Mesothelial cell of epicardium (in vitro differentiated cells): ENCODE measurements around the gene MGMT. TPM values are rescaled to one million over a fixed set of nuclear protein-coding genes. Genes with fewer than 3 reads are reported as not detected.

Experiments
- DNase-seq, 2 experiments: peaks; one replicate each; pipeline ENCODE4 v3.0.0; 2021; ENCODE audit warnings: low spot score in 2 of 2; ENCODE audit not compliant: unreplicated experiment in 2 of 2
- H3K27ac Mint-ChIP-seq: 2 replicates; pipeline ENCODE4 v1.8.0; 2021; ENCODE audit warnings: mixed read lengths
- H3K27me3 Mint-ChIP-seq: 2 replicates; pipeline ENCODE4 v1.8.0; 2021; ENCODE audit warnings: low read depth, mixed read lengths
- H3K36me3 Mint-ChIP-seq: 2 replicates; pipeline ENCODE4 v1.8.0; 2021; ENCODE audit warnings: mixed read lengths
- H3K4me1 Mint-ChIP-seq: 2 replicates; pipeline ENCODE4 v1.8.0; 2021; ENCODE audit warnings: mixed read lengths
- H3K4me3 Mint-ChIP-seq: 2 replicates; pipeline ENCODE4 v1.8.0; 2021; ENCODE audit warnings: mild to moderate bottlenecking, moderate library complexity, mixed read lengths
- H3K9me3 Mint-ChIP-seq: 2 replicates; pipeline ENCODE4 v1.8.0; 2021; ENCODE audit warnings: mixed read lengths
- total RNA-seq: library from RNA; stranded (reverse); gene quantifications from 3 replicates; pipeline ENCODE4 v1.2.1, GENCODE V29; 2021
- TF ChIP-seq, protein P1 (sequence below): fragments of 200-600 bp; sonication (generic); IDR thresholded peaks from one replicate; pipeline ENCODE4 v1.5.0; 2021; ENCODE audit warnings: antibody characterized with exemption; ENCODE audit not compliant: unreplicated experiment

The MGMT gene
- total RNA-seq, 1 donor from 2014 or later: 35.7 TPM

DNA sequence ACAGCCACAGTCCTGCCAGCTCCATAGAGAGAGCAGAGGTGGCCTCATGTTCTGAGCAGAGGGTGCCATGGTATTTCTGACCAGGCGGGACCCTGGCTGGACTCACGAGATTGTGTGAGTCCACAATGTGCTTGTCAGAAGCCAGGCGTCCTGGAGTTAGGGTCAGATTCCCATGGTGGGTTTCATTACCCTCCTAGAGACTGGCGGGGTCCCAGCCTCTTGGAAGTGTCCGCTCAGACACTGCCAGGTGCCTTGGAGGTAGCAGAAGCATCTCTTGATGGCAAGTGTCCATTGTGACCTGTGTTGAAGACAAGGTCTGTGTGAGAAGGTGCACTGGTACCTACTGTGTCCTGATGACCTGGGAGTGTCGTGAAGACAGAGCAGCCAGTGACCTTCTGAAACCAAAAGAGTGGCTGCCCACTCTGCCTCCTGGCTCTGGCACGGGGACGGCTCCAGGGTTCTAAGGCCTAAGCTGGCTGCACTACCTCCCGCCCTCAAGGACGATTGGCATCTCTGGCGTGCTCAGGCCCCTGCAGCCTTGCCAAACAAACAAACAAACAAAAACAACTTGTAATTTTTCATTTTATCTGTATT lies 56.8 kb downstream of the MGMT start:
- H3K4me3 Mint-ChIP-seq: no peak overlapping the region
- peaks cover 14% of the 10 kb centered on the region for H3K36me3 Mint-ChIP-seq

DNA sequence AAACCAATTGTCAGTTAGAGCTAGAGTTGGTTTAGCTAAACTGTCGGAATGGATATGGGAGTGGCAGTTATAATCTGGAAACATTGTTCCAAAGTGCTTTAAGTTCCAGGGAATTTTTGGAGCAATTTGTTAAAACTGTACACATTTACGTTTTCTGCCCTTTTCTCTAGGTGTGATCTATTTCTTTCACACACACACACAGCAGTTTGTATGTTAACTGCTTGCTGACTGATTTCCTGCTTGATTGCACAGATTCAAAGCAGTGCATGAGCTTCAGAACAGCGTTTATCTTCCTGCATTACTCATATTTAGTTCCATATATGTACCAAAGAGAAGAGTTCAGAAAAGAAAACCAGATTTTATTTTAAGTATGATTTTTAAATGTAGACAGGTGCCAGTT lies 57.9 kb downstream of the MGMT start:
- H3K27me3 Mint-ChIP-seq: no peaks in the 10 kb centered on the region
- peaks cover 20% of the 10 kb centered on the region for H3K4me1 Mint-ChIP-seq

More for the DNA sequence above, 56.8 kb downstream of the MGMT start:
- TF ChIP-seq, protein P1, sequence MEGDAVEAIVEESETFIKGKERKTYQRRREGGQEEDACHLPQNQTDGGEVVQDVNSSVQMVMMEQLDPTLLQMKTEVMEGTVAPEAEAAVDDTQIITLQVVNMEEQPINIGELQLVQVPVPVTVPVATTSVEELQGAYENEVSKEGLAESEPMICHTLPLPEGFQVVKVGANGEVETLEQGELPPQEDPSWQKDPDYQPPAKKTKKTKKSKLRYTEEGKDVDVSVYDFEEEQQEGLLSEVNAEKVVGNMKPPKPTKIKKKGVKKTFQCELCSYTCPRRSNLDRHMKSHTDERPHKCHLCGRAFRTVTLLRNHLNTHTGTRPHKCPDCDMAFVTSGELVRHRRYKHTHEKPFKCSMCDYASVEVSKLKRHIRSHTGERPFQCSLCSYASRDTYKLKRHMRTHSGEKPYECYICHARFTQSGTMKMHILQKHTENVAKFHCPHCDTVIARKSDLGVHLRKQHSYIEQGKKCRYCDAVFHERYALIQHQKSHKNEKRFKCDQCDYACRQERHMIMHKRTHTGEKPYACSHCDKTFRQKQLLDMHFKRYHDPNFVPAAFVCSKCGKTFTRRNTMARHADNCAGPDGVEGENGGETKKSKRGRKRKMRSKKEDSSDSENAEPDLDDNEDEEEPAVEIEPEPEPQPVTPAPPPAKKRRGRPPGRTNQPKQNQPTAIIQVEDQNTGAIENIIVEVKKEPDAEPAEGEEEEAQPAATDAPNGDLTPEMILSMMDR: no peak
- no peak overlapping the region for H3K27ac Mint-ChIP-seq
- peaks cover 24% of the 10 kb centered on the region for H3K4me1 Mint-ChIP-seq
- H3K9me3 Mint-ChIP-seq: no peaks in the 10 kb centered on the region
- no peaks in the 10 kb centered on the region for H3K27me3 Mint-ChIP-seq
- DNase-seq: no peak

DNA sequence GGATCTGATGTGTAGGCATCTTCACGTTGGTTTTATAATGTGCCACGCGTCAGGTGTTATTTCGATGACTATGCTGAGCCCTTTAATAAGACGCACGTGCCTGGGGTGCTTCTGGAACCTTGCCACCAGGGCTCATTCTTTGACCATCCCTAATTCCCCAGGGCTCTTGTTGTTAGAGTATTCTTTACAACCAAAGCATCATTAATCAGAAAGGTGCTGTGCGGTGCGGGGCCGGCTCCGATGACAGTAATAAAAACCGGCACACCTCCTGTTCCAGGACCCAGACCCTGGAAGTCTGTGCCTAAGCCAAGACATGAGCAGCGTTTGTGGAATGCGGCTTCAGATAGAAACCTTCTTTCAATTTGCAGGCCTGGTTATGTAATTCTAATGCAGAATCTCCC lies 58.4 kb downstream of the MGMT start:
- DNase-seq: no peak

More for the DNA sequence above, 57.9 kb downstream of the MGMT start:
- DNase-seq: no peak
- Mint-ChIP-seq H3K36me3 (peaks cover 14% of the 10 kb centered on the region), H3K27ac (peak overlapping the region; percentile 89), H3K4me3 (no peak overlapping the region), H3K9me3 (no peaks in the 10 kb centered on the region)
- TF ChIP-seq, protein P1: no peak

DNA sequence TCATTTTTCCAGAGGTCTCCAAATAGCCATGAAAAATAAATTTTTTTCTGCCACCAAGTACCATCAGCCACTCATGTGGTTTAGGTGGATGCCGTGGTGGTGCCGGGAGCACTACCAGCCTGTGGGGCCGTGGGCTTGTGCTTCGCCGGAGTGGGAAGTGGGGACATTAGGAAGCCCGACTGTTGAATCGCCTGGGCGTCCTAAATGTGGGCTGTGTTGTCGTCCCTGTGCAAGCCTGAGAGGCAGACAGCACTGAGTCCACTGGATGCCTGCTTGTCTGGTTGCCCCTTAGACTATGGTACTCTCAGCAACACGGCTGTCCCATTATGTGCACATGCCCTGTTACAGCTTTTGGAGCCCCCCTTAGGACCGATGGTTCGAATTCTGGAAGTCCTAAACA lies 59.9 kb downstream of the MGMT start:
- DNase-seq: no peak
- no peak overlapping the region for H3K4me3 Mint-ChIP-seq
- H3K36me3 Mint-ChIP-seq: peaks cover 14% of the 10 kb centered on the region
- H3K27me3 Mint-ChIP-seq: no peaks in the 10 kb centered on the region
- H3K27ac Mint-ChIP-seq: no peak overlapping the region
- H3K9me3 Mint-ChIP-seq: no peaks in the 10 kb centered on the region
- H3K4me1 Mint-ChIP-seq: peaks cover 36% of the 10 kb centered on the region
- TF ChIP-seq, protein P1: no peak

More for the DNA sequence above, 58.4 kb downstream of the MGMT start:
- TF ChIP-seq, protein P1: no peak
- H3K27ac Mint-ChIP-seq: peak overlapping the region; percentile 89
- H3K9me3 Mint-ChIP-seq: no peaks in the 10 kb centered on the region
- no peak overlapping the region for H3K4me3 Mint-ChIP-seq
- peaks cover 14% of the 10 kb centered on the region for H3K36me3 Mint-ChIP-seq
- H3K4me1 Mint-ChIP-seq: peaks cover 22% of the 10 kb centered on the region
- H3K27me3 Mint-ChIP-seq: no peaks in the 10 kb centered on the region

DNA sequence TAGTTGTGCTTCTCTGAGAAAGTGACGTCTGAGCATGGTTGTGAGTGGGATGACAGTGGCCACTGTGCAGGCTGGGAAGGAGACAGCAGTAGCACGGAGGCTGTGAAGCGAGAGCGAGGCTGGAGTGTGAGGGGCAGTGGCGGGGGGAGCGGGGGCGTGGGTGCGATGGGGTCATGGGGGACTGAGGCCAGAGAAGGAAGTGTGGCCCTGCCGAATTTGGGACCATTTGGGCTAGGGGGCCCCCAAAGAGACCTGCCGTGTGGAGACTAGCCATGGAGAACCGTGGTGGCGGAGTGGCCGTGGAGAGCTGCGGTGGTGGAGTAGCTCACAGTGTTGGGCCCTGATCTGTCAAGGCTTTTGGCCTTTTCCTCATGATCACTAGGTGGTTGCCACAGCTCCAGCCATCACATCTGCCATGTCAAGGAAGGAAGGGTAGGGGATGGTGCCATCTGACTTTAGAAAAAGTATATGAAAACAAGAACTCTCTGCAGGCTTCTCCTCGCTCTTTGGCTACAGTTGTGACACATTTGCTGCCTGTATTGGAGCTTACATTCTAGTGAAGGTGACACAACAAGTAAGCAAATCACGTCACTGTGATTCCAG lies 61.4 kb downstream of the MGMT start:
- Mint-ChIP-seq H3K27ac (no peak overlapping the region), H3K36me3 (peaks cover 15% of the 10 kb centered on the region), H3K27me3 (no peaks in the 10 kb centered on the region), H3K4me3 (no peak overlapping the region), H3K9me3 (no peaks in the 10 kb centered on the region), H3K4me1 (peaks cover 40% of the 10 kb centered on the region)
- no peak for DNase-seq
- TF ChIP-seq, protein P1: no peak
